H9 (cell line): Measurements from ENCODE around the gene FAT4. TPM values are rescaled to one million over a fixed set of nuclear protein-coding genes. Genes with fewer than 3 reads are reported as not detected.

ENCODE experiments used
- DNase-seq: peaks from one replicate; pipeline ENCODE4 v3.0.0-alpha.2; 2017
- H2AFZ ChIP-seq: one replicate; pipeline ENCODE4 v1.6.1; 2013; ENCODE audit warnings: mild to moderate bottlenecking, low read length, control low read depth, moderate library complexity
- H2AK5ac ChIP-seq: 2 replicates; pipeline ENCODE4 v1.6.1; 2013; ENCODE audit warnings: low read length, control low read depth, mixed read lengths; ENCODE audit not compliant: insufficient read length
- H2BK120ac ChIP-seq: one replicate; pipeline ENCODE4 v1.6.1; 2013; ENCODE audit warnings: low read depth, mild to moderate bottlenecking, low read length, control low read depth, inconsistent platforms; ENCODE audit not compliant: poor library complexity, severe bottlenecking
- H2BK12ac ChIP-seq: 2 replicates; pipeline ENCODE4 v1.6.1; 2013; ENCODE audit warnings: low read length, control low read depth, mixed read lengths, low read depth; ENCODE audit not compliant: insufficient read length
- H2BK15ac ChIP-seq: 2 replicates; pipeline ENCODE4 v1.6.1; 2013; ENCODE audit warnings: low read depth, low read length, control low read depth
- H2BK20ac ChIP-seq: one replicate; pipeline ENCODE4 v1.6.1; 2013; ENCODE audit warnings: low read depth, mild to moderate bottlenecking, low read length, control low read depth, inconsistent platforms; ENCODE audit not compliant: poor library complexity, severe bottlenecking
- H2BK5ac ChIP-seq: 2 replicates; pipeline ENCODE4 v1.6.1; 2013; ENCODE audit warnings: low read length, control low read depth, mixed read lengths; ENCODE audit not compliant: insufficient read length
- H3K14ac ChIP-seq: 2 replicates; pipeline ENCODE4 v1.6.1; 2013; ENCODE audit warnings: low read length, control low read depth; ENCODE audit not compliant: insufficient read depth
- H3K18ac ChIP-seq: 2 replicates; pipeline ENCODE4 v1.6.1; 2013; ENCODE audit warnings: low read depth, mild to moderate bottlenecking, mixed read lengths, low read length, control low read depth; ENCODE audit not compliant: insufficient read length
- H3K23ac ChIP-seq: 2 replicates; pipeline ENCODE4 v1.6.1; 2013; ENCODE audit warnings: low read length, control low read depth, mixed read lengths, low read depth; ENCODE audit not compliant: insufficient read length
- H3K23me2 ChIP-seq: 2 replicates; pipeline ENCODE4 v1.6.1; 2013; ENCODE audit warnings: low read depth, mild to moderate bottlenecking, mixed read lengths, low read length, control low read depth; ENCODE audit not compliant: insufficient read length, poor library complexity, severe bottlenecking
- H3K27ac ChIP-seq: 2 replicates; pipeline ENCODE4 v1.5.1; 2013; ENCODE audit warnings: low read length, control low read depth, mixed read lengths, low read depth; ENCODE audit not compliant: insufficient read length
- H3K27me3 ChIP-seq: 2 replicates; pipeline ENCODE4 v1.6.1; 2013; ENCODE audit warnings: low read length, control low read depth, inconsistent platforms; ENCODE audit not compliant: insufficient read depth
- H3K4ac ChIP-seq: 2 replicates; pipeline ENCODE4 v1.6.1; 2013; ENCODE audit warnings: low read depth, mild to moderate bottlenecking, control low read depth, inconsistent platforms, low read length, moderate library complexity
- H3K4me1 ChIP-seq: 2 replicates; pipeline ENCODE4 v1.6.1; 2013; ENCODE audit warnings: low read length, control low read depth, inconsistent platforms; ENCODE audit not compliant: insufficient read depth
- H3K4me2 ChIP-seq: 2 replicates; pipeline ENCODE4 v1.6.1; 2013; ENCODE audit warnings: low read length, control low read depth, mixed read lengths; ENCODE audit not compliant: insufficient read length, insufficient read depth
- H3K56ac ChIP-seq: 2 replicates; pipeline ENCODE4 v1.6.1; 2013; ENCODE audit warnings: low read depth, mild to moderate bottlenecking, mixed read lengths, low read length, control low read depth; ENCODE audit not compliant: insufficient read length
- H3K79me1 ChIP-seq: 2 replicates; pipeline ENCODE4 v1.6.1; 2013; ENCODE audit warnings: low read depth, mild to moderate bottlenecking, moderate library complexity, low read length, control low read depth, inconsistent platforms; ENCODE audit not compliant: insufficient read depth, poor library complexity, severe bottlenecking
- H3K79me2 ChIP-seq: 2 replicates; pipeline ENCODE4 v1.6.1; 2013; ENCODE audit warnings: low read length, control low read depth, inconsistent platforms; ENCODE audit not compliant: insufficient read depth
- H3K9ac ChIP-seq: 2 replicates; pipeline ENCODE4 v1.6.1; 2013; ENCODE audit warnings: low read length, control low read depth, mixed read lengths; ENCODE audit not compliant: insufficient read length; ENCODE audit errors: extremely low read depth
- H3K9me3 ChIP-seq: one replicate; pipeline ENCODE4 v1.6.1; 2013; ENCODE audit warnings: low read depth, low read length, inconsistent platforms; ENCODE audit not compliant: control insufficient read depth
- H3T11ph ChIP-seq: one replicate; pipeline ENCODE4 v1.6.1; 2013; ENCODE audit warnings: mild to moderate bottlenecking, low read length, control low read depth, inconsistent platforms
- H4K20me1 ChIP-seq: one replicate; pipeline ENCODE4 v1.6.1; 2013; ENCODE audit not compliant: control insufficient read depth, insufficient read length, insufficient read depth
- H4K5ac ChIP-seq: 2 replicates; pipeline ENCODE4 v1.6.1; 2013; ENCODE audit warnings: low read depth, mild to moderate bottlenecking, mixed read lengths, low read length, control low read depth; ENCODE audit not compliant: insufficient read length
- H4K8ac ChIP-seq: replicated peaks from 2 replicates; pipeline ENCODE4 v1.6.1; 2013; ENCODE audit warnings: low read length, control low read depth, mixed read lengths, low read depth; ENCODE audit not compliant: insufficient read length
- H4K91ac ChIP-seq: 2 replicates; pipeline ENCODE4 v1.6.1; 2013; ENCODE audit warnings: low read depth, mild to moderate bottlenecking, moderate library complexity, mixed read lengths, low read length, control low read depth; ENCODE audit not compliant: insufficient read length
- H3K27ac Mint-ChIP-seq, 3 experiments: 2 replicates in 2 of 3; 3 replicates in 1 of 3; pipeline ENCODE4 v1.8.0; 2020 to 2021; ENCODE audit warnings: mixed read lengths in 3 of 3, mild to moderate bottlenecking in 1 of 3, moderate library complexity in 1 of 3
- H3K27me3 Mint-ChIP-seq: 2 replicates; pipeline ENCODE4 v1.8.0; 2021; ENCODE audit warnings: low read depth, mild to moderate bottlenecking, moderate library complexity, mixed read lengths
- H3K36me3 Mint-ChIP-seq, 3 experiments: 2 replicates in 2 of 3; 3 replicates in 1 of 3; pipeline ENCODE4 v1.8.0; 2020 to 2021; ENCODE audit warnings: low read depth in 3 of 3, mixed read lengths in 3 of 3; ENCODE audit not compliant: insufficient read depth in 1 of 3
- H3K4me1 Mint-ChIP-seq, 2 experiments: 2 replicates each; pipeline ENCODE4 v1.8.0; 2020; ENCODE audit warnings: mixed read lengths in 2 of 2
- H3K4me3 Mint-ChIP-seq, 2 experiments: 2 replicates in 1 of 2; 3 replicates in 1 of 2; pipeline ENCODE4 v1.8.0; 2020 to 2021; ENCODE audit warnings: mild to moderate bottlenecking in 2 of 2, mixed read lengths in 2 of 2, moderate library complexity in 1 of 2
- H3K9me3 Mint-ChIP-seq, 2 experiments: 2 replicates in 1 of 2; 3 replicates in 1 of 2; pipeline ENCODE4 v1.8.0; 2020; ENCODE audit warnings: mild to moderate bottlenecking in 2 of 2, mixed read lengths in 2 of 2, moderate library complexity in 1 of 2
- CTCF ChIP-seq: fragments of 200-600 bp; sonication (generic); conservative IDR thresholded peaks from 3 replicates; pipeline ENCODE4 v1.8.0; 2021; ENCODE audit warnings: antibody characterized with exemption, mild to moderate bottlenecking
- total RNA-seq: library from RNA; stranded (reverse); gene quantifications from 2 replicates; pipeline ENCODE4 v1.2.1, GENCODE V29; 2021

Gene FAT4
- total RNA-seq, 1 experiment from 2014 or later, result 6.9 TPM

GRCh38 chr4:125306533-125306932 lies 8.2 kb upstream of the FAT4 start:
- Histone ChIP-seq H3K14ac (no peak overlapping the region), H3K18ac (no peak overlapping the region), H2BK12ac (no peak overlapping the region), H3K4ac (no peak overlapping the region), H3K4me2 (no peak overlapping the region), H4K8ac (no peak overlapping the region), H3K56ac (no peak overlapping the region), H2AFZ (no peak overlapping the region), H2BK15ac (no peak overlapping the region), H4K20me1 (no peaks in the 10 kb centered on the region), H3K23ac (no peak overlapping the region), H3K79me1 (no peaks in the 10 kb centered on the region), H3K79me2 (no peaks in the 10 kb centered on the region), H2BK20ac (no peak overlapping the region), H3K27me3 (no peaks in the 10 kb centered on the region), H4K91ac (no peak overlapping the region), H3K27ac (no peak overlapping the region), H2BK5ac (no peak overlapping the region), H3K4me1 (no peaks in the 10 kb centered on the region), H3K9me3 (no peaks in the 10 kb centered on the region), H3T11ph (no peak overlapping the region), H3K23me2 (no peaks in the 10 kb centered on the region), H2BK120ac (no peak overlapping the region), H2AK5ac (no peak overlapping the region), H4K5ac (no peak overlapping the region), H3K9ac (no peak overlapping the region)
- DNase-seq, result no peak
- Mint-ChIP-seq H3K4me3 (no peak overlapping the region), H3K36me3 (peaks cover 0 to 4% (median 0%) of the 10 kb centered on the region in 3 experiments; a peak in 1 of 7 replicates), H3K27me3 (no peaks in the 10 kb centered on the region), H3K27ac (no peak overlapping the region), H3K9me3 (peaks cover 0 to 4% of the 10 kb centered on the region in 2 experiments; a peak in 1 of 5 replicates), H3K4me1 (no peaks in the 10 kb centered on the region)
- no peak for TF ChIP-seq CTCF
